HG02642 (cell line): ENCODE measurements around the gene SMARCA1.
"Not testable (repeated sequence)": the region's sequence is repeated elsewhere in the genome, so short reads cannot be mapped to it uniquely, and the experiment has no call there.

Experiments used
- ATAC-seq: cut with Tn5 transposase; IDR thresholded peaks from one replicate; pipeline ENCODE4 v1.9.1; 2021; ENCODE audit warnings: mild to moderate bottlenecking; ENCODE audit not compliant: unreplicated experiment, poor library complexity

Gene SMARCA1

GRCh38 chrX:129523079-129523911, at the start of gene SMARCA1:
SMARCA1 (minus strand) TSS chrX:129523490; CDS start chrX:129523370, 120 bp downstream.
- no peak for ATAC-seq

- ATAC-seq: no peak
Measured at GRCh38 chrX:129572422-129572821, 49.1 kb upstream of the SMARCA1 start.

- no peak for ATAC-seq
Measured at GRCh38 chrX:129568349-129568748, 45.1 kb upstream of the SMARCA1 start.

GRCh38 chrX:129566073-129566472, 42.8 kb upstream of the SMARCA1 start:
- no peak for ATAC-seq

- no peak for ATAC-seq
Measured at GRCh38 chrX:129565046-129565650, 41.9 kb upstream of the SMARCA1 start.

- not testable (repeated sequence) for ATAC-seq
Measured at GRCh38 chrX:129564345-129564744, 41.1 kb upstream of the SMARCA1 start.

- ATAC-seq: no peak
Measured at GRCh38 chrX:129561453-129561852, 38.2 kb upstream of the SMARCA1 start.

GRCh38 chrX:129559783-129560182, 36.5 kb upstream of the SMARCA1 start:
- ATAC-seq: no peak

- no peak for ATAC-seq
Measured at GRCh38 chrX:129557844-129558480, 34.7 kb upstream of the SMARCA1 start.

- no peak for ATAC-seq
Measured at GRCh38 chrX:129556806-129557315, 33.6 kb upstream of the SMARCA1 start.

GRCh38 chrX:129554816-129555215, 31.5 kb upstream of the SMARCA1 start:
- ATAC-seq: not testable (repeated sequence)

GRCh38 chrX:129553619-129554288, 30.5 kb upstream of the SMARCA1 start:
- ATAC-seq: peak; percentile 99

- no peak for ATAC-seq
Measured at GRCh38 chrX:129549124-129549523, 25.8 kb upstream of the SMARCA1 start.

GRCh38 chrX:129545408-129545807, 22.1 kb upstream of the SMARCA1 start:
- ATAC-seq: no peak

- no peak for ATAC-seq
Measured at GRCh38 chrX:129544780-129545179, 21.5 kb upstream of the SMARCA1 start.

GRCh38 chrX:129540722-129541184, 17.5 kb upstream of the SMARCA1 start:
- ATAC-seq: peak; percentile 40

- ATAC-seq: peak; percentile 99
Measured at GRCh38 chrX:129540068-129540653, 16.9 kb upstream of the SMARCA1 start, which contains the start of gene OCRL. OCRL (plus strand) TSS chrX:129540259; CDS start chrX:129540440, 181 bp downstream.

GRCh38 chrX:129534816-129535578, 11.7 kb upstream of the SMARCA1 start:
- no peak for ATAC-seq

GRCh38 chrX:129531132-129531531, 7.8 kb upstream of the SMARCA1 start:
- ATAC-seq: no peak
